HUES6 (cell line): ENCODE measurements around the gene GUCY1A2.
"Not testable (repeated sequence)": the region's sequence is repeated elsewhere in the genome, so short reads cannot be mapped to it uniquely, and the experiment has no call there.

Experiments
- H3K27ac ChIP-seq: 2 replicates; pipeline ENCODE4 v1.7.0; 2013; ENCODE audit warnings: low read depth, mild to moderate bottlenecking, low read length, inconsistent platforms
- H3K27me3 ChIP-seq: 2 replicates; pipeline ENCODE4 v1.6.1; 2013; ENCODE audit warnings: low read length; ENCODE audit not compliant: control insufficient read depth, insufficient read depth
- H3K36me3 ChIP-seq: 2 replicates; pipeline ENCODE4 v1.6.1; 2013; ENCODE audit warnings: low read length; ENCODE audit not compliant: control insufficient read depth, insufficient read depth
- H3K4me1 ChIP-seq: 2 replicates; pipeline ENCODE4 v1.6.1; 2013; ENCODE audit warnings: low read length; ENCODE audit not compliant: control insufficient read depth, insufficient read depth
- H3K4me3 ChIP-seq: 2 replicates; pipeline ENCODE4 v1.5.1; 2013; ENCODE audit warnings: low read depth, low read length
- H3K9ac ChIP-seq: one replicate; pipeline ENCODE4 v1.6.1; 2013; ENCODE audit warnings: mild to moderate bottlenecking, low read length
- H3K9me3 ChIP-seq: 2 replicates; pipeline ENCODE4 v1.6.1; 2013; ENCODE audit warnings: low read depth, low read length; ENCODE audit not compliant: control insufficient read depth, insufficient read depth

Gene GUCY1A2, protein sequence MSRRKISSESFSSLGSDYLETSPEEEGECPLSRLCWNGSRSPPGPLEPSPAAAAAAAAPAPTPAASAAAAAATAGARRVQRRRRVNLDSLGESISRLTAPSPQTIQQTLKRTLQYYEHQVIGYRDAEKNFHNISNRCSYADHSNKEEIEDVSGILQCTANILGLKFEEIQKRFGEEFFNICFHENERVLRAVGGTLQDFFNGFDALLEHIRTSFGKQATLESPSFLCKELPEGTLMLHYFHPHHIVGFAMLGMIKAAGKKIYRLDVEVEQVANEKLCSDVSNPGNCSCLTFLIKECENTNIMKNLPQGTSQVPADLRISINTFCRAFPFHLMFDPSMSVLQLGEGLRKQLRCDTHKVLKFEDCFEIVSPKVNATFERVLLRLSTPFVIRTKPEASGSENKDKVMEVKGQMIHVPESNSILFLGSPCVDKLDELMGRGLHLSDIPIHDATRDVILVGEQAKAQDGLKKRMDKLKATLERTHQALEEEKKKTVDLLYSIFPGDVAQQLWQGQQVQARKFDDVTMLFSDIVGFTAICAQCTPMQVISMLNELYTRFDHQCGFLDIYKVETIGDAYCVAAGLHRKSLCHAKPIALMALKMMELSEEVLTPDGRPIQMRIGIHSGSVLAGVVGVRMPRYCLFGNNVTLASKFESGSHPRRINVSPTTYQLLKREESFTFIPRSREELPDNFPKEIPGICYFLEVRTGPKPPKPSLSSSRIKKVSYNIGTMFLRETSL

GRCh38 chr11:107018219-107018901, at the start of gene GUCY1A2:
Gene GUCY1A2, minus strand, starts transcription at chr11:107018476. Its CDS starts 421 bp downstream, at chr11:107018055.
- peaks cover 6% of the 10 kb centered on the region; the same call in 1 of the 2 replicates for H3K4me1 ChIP-seq
- peaks cover 53% of the 10 kb centered on the region for H3K27me3 ChIP-seq
- no peaks in the 10 kb centered on the region for H3K36me3 ChIP-seq
- no peaks in the 10 kb centered on the region for H3K9me3 ChIP-seq
- peak within 1 kb of the TSS; percentile 50 for H3K4me3 ChIP-seq
- peak within 1 kb of the TSS; percentile 43 for H3K9ac ChIP-seq
- no peak within 1 kb of the TSS for H3K27ac ChIP-seq

- H3K27ac ChIP-seq: no peak overlapping the region
- no peak overlapping the region for H3K4me3 ChIP-seq
- H3K9ac ChIP-seq: no peak overlapping the region
- no peaks in the 10 kb centered on the region for H3K4me1 ChIP-seq
- H3K9me3 ChIP-seq: peaks cover 31% of the 10 kb centered on the region
- H3K27me3 ChIP-seq: no peaks in the 10 kb centered on the region
- H3K36me3 ChIP-seq: no peaks in the 10 kb centered on the region
Measured at GRCh38 chr11:107054391-107054790, 36.1 kb upstream of the GUCY1A2 start.

DNA sequence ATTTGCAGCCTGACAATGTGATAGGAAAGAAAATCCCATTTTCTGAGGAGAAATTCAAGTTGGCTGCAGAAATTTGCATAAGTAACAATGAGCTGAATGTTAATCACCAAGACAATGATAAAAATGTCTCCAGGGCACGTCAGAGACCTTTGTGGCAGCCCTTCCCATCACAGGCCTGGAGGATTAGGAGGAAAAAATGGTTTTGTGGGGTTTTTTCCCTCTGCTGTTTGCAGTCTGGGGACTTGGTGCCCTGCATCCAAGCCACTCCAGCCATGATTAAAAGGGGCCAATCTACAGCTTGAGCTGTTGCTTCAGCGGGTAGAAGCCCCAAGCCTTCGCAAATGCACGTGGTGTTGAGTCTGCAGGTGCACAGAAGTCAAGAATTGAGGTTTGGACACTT, 33.1 kb upstream of the GUCY1A2 start:
- not testable (repeated sequence) for H3K9ac ChIP-seq, H3K4me1 ChIP-seq, H3K27me3 ChIP-seq, H3K27ac ChIP-seq, H3K36me3 ChIP-seq, H3K4me3 ChIP-seq
- H3K9me3 ChIP-seq: peaks cover 41% of the 10 kb centered on the region

GRCh38 chr11:107050899-107051298, 32.6 kb upstream of the GUCY1A2 start:
- H3K4me3 ChIP-seq, H3K27ac ChIP-seq, H3K36me3 ChIP-seq, H3K4me1 ChIP-seq, H3K27me3 ChIP-seq, H3K9ac ChIP-seq: not testable (repeated sequence)
- peaks cover 41% of the 10 kb centered on the region for H3K9me3 ChIP-seq

- Histone ChIP-seq H3K4me1 (no peaks in the 10 kb centered on the region), H3K36me3 (no peaks in the 10 kb centered on the region), H3K4me3 (no peak overlapping the region), H3K27me3 (no peaks in the 10 kb centered on the region), H3K9me3 (peaks cover 41% of the 10 kb centered on the region), H3K27ac (no peak overlapping the region), H3K9ac (no peak overlapping the region)
Measured at GRCh38 chr11:107050121-107050520, 31.8 kb upstream of the GUCY1A2 start.

- no peaks in the 10 kb centered on the region for H3K4me1 ChIP-seq
- H3K27ac ChIP-seq: no peak overlapping the region
Measured at GRCh38 chr11:107044503-107044902, 26.2 kb upstream of the GUCY1A2 start.

DNA sequence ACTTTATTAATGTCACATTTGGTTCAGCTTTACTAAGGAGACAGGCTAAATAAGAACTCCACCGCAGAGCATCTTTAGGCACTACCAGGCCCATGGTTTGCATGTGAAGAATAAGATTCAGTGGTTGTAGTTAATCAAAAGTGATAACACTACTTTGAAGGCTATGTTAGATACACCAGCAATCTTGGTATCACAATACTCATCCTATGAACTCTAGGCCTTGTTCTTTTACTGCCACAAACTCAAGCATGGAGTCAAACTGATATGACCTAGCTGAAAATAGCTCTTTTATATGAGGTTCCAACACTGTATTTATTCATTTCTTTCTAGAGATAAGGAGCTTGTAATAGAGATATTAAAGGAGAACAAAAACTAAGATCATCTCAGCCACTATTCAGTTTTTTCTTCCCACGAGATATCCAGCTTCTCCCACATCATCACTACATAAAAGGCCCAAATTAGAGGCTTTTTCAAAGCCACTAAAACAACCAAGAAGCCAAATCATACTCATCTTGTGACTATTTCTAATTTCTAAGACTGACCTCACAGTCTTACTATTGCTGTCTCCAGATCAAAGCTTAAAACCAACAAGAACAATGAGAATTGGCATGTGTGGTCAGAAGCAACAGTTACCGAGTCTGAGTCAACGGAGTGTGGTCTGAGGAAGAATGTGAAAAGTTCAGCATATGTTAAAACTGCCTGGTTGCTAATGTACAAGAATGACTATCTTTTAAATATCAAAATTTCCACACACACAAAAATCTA, 25.1 kb upstream of the GUCY1A2 start:
- H3K27ac ChIP-seq: no peak overlapping the region
- H3K9ac ChIP-seq: no peak overlapping the region

More at GRCh38 chr11:107044503-107044902, 26.2 kb upstream of the GUCY1A2 start:
- Histone ChIP-seq H3K9me3 (0 out of 2 replicates have a peak, but pooled peaks cover 14% of the 10 kb centered on the region), H3K4me3 (no peak overlapping the region), H3K27me3 (no peaks in the 10 kb centered on the region), H3K36me3 (no peaks in the 10 kb centered on the region), H3K9ac (no peak overlapping the region)

DNA sequence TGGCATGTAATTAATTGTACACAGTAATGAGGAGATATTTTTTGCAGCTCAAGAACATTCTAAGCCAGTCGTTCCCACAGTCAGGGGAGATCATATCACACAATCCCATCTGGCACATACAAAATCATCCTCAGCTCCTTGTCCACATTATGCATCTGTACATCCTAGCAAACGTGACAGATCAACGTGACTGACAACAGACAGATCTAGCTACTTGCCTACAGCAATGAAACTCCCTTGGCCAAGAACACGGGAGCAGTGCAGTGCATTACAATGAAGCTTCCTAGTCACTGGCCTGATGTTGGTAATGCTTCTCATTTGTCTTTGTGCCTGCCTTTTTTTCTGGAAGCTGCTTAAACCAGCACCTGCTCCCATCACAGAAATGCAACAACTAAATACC, 24.5 kb upstream of the GUCY1A2 start:
- no peak overlapping the region for H3K27ac ChIP-seq
- H3K4me1 ChIP-seq: no peaks in the 10 kb centered on the region
- H3K27me3 ChIP-seq: no peaks in the 10 kb centered on the region
- H3K4me3 ChIP-seq: no peak overlapping the region
- no peak overlapping the region for H3K9ac ChIP-seq
- 0 out of 2 replicates have a peak, but pooled peaks cover 3% of the 10 kb centered on the region for H3K9me3 ChIP-seq
- H3K36me3 ChIP-seq: no peaks in the 10 kb centered on the region

More for the DNA sequence above, 25.1 kb upstream of the GUCY1A2 start:
- no peaks in the 10 kb centered on the region for H3K27me3 ChIP-seq
- 0 out of 2 replicates have a peak, but pooled peaks cover 5% of the 10 kb centered on the region for H3K9me3 ChIP-seq
- no peaks in the 10 kb centered on the region for H3K4me1 ChIP-seq
- H3K4me3 ChIP-seq: no peak overlapping the region
- H3K36me3 ChIP-seq: no peaks in the 10 kb centered on the region

GRCh38 chr11:107041088-107041444, 22.8 kb upstream of the GUCY1A2 start:
- Histone ChIP-seq H3K4me1 (no peaks in the 10 kb centered on the region), H3K9ac (no peak overlapping the region), H3K27ac (no peak overlapping the region), H3K27me3 (no peaks in the 10 kb centered on the region), H3K36me3 (no peaks in the 10 kb centered on the region), H3K4me3 (no peak overlapping the region), H3K9me3 (0 out of 2 replicates have a peak, but pooled peaks cover 3% of the 10 kb centered on the region)

DNA sequence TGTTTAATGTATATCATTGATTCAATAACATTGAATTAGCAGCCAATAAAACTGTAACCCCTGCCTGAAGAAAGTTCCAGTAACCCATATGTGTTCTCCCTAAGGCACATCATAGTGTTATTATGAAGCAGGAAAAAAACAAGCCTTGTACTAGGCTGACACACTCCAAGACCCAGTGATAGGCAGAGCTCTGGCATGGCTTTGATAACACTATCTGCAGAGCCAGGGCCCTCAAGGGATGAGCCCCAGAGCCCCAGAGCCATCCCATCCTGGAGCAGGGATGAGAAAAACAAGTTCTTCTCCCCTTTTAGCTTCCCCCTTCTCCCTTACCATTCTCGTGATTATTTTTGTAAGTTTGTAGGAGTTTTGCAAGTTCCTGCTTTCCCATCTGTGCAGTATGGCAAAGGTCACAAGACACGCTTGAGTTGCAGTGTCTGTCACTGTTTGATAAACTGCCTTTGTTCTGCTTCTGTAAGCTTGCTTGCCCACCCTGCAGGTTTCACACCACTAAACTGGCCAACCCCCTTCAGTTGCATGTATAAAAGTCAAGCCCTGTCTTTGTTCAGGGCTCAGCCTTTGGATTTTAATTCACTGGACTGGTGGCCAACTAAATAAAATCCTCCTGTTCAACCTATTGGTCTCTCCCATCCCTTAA, 22.3 kb upstream of the GUCY1A2 start:
- Histone ChIP-seq H3K9ac (no peak overlapping the region), H3K4me3 (no peak overlapping the region), H3K36me3 (no peaks in the 10 kb centered on the region), H3K9me3 (0 out of 2 replicates have a peak, but pooled peaks cover 3% of the 10 kb centered on the region), H3K27ac (no peak overlapping the region), H3K4me1 (no peaks in the 10 kb centered on the region), H3K27me3 (no peaks in the 10 kb centered on the region)
